NAMALWA (cell line): ENCODE measurements around the gene HOXA6.
A peak's percentile ranks its signal among the peaks of the same experiment; 100 is the strongest.

Experiments used
- DNase-seq: peaks from one replicate; pipeline ENCODE4 v3.0.0-alpha.2; 2015; ENCODE audit warnings: low spot score

The HOXA6 gene

DNA sequence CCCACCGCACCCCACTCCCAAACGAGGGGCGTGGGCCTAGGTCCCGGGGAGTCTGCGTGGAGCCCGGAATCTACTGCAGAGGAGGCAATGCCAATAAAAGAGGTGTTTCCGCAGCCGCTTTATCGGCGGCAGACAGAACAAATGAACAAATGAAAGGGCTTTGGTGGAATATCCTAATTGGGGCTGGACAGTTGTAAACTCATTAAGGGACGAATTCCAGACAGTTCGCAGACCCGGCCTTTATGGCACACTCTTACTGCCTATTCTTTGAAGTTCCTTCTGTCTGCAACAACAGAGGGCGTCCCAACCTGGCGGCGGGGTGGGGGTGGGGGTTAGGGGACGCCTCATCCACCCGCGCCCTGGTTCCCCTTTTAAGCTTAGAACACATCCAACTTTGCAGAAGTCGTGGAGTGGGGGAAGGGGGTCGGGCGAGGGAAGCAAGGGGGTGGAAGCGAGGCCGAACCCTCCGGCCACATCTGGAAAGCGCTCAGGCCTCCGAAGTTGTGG is 13.7 kb upstream of the HOXA6 start:
- no peak for DNase-seq

DNA sequence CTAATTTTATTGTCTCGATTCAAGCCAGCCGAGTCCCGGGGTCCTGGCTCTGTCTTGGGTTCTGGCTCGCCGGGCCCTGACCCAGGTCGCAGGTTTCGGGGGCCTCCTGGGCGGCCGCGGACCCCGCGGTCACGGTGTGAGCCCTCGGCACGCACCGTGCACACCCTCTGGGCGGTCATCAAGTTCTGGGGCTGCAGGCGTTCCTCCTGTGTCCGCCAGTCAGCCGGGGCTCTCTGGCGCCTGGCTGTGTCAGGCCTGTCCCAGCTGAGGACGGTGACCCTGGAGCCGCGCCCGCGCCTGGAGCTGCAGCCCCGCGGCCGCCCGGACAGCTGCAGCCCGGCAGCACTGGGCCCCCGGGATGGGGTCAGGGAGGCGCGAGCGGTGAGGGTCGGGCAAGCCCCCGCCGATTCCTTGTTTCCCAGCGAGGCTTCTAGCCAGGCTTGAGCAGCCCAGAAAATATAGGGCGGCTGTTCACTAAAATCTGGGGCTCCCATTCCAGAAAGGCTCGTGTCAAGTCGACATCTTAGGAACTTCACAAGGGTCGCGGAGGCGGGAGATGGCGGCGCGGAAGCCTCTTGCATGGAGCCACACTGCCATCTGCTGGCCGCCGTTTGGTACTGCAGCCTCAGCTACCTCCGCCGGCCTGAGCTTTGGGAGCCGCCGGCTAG is 13.1 kb upstream of the HOXA6 start:
- DNase-seq = peak; percentile 91

DNA sequence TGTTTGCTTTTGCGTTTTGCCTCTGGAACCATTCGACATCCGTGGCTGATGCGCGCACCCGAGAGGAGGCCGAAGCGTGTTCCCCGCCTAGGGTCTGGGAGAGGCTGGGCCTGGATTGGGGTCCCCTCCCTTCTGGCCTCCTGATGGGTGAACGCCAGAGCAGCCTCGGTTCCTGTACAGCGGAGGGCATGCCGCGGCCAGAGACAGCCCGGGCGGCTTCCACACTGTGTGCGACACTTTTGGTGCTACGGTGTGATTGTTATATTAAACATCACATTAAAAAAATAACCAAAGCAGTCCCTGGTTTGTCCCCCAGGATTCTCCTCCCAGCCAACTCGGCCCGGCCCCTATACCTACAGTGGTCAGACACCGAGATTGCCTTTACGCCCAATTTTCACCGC is 12.6 kb upstream of the HOXA6 start:
- no peak for DNase-seq

DNA sequence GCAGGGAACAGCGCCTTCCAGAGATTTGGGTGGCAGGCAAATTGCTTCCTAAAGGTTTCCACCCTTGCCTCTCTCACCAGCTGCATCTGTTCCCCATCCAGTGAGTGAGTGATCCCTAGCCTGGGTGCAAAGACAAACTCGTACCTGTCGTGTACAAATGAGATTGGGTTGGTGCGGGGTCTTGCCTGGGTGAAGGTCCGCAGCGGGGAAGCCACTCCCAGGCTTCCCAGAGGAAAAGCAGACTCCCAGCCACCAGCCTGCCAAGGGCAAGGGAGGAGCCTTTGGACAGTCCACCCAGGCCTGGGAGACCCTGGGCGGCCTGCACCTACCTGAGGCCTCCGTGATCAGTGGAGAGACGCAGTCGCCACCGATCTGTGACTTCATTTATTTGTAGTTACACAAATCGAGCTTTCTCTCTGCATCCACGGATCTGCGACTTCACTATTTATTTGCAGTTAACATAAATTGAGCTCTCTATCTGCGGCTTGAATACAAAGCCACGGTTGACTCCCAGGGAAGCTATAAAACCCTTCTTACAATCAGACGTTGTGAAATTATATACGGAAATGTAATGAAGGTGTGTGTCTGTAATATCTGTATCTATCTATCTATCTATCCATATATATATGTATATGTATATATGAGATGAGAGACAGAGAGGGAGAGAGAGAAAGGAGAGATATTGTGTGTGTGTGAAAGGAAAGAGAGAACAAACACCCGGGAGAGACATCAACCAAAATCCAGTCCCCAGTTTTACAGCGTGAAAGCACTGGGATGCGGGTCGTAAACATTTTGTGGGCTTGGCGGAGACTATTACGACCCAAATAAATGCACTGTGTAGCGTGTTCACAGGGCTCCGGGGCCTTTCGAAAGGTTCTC is 11.9 kb upstream of the HOXA6 start:
- no peak for DNase-seq

DNA sequence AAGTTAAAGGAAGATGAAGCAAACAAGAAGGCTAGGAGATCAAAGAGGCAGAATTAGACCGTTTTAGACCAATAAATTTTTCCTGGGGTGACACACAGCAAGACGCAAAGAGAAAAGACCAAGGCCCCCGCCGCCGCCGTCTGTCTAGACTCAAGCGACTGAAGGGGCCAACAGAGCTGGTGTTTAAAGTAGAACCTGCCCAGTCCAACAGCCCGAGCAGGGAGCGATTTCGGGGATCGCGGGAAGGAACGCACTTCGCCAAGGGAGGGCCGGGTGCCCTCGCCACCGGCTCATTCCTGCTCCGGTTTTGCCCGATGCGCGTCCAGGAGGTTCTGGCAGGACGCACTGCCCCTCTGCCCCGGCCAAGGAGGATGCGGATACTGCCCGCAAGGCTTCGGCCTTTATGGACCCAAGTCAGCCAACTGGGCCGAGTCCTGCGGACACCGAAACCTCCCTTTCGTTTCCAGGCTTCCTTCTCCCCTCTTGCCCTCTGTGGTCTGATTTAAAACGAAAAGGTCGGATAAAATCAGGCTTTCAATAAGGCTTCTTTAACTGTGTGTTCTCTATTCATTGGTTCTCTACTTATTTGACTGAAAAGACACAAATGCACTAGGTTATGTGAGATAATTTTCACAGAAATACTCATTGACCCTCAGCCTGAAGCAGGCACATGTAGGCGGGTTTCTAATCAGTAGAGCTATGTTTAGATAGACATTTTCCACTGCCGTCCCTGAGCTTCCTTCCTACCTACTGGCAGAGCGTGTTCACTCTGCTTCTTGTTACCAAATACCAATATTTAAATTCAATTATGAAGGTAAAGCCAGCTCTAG is 11.1 kb upstream of the HOXA6 start:
- DNase-seq = no peak

DNA sequence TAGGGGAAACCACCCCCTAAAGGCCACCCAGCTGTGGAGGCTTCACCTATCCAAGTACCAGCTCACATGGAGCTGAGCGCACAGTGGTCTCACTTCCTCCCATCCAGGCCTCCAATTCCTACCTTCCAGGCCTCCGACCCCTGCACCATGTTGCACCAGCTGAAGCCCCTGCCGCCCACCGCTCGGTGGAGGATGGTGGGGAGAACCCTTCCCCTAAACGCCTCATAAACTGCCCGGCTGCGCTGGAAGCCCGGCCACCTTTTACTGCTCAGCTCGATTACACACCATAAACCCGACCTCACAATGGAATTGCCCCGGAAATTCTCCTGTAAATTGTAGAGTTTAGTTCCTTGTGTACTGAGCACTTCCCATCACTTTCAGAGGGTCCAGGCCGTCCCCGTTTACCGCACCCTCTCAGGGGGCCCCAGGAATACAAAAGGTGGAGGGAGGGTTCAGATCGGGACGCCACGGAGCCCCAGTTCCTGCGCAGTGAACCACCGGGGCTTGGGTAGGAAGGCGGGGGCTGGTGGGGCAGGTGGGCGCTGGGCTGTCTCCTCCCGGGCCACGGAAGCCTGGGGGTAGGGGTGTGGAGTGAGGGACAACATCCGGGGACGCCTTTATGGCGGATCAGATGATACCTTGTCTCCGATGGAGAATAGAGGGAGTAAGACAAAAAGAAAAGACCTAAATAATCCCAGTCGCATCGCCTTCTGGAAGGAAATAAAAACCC is 10.3 kb upstream of the HOXA6 start:
- DNase-seq = no peak

DNA sequence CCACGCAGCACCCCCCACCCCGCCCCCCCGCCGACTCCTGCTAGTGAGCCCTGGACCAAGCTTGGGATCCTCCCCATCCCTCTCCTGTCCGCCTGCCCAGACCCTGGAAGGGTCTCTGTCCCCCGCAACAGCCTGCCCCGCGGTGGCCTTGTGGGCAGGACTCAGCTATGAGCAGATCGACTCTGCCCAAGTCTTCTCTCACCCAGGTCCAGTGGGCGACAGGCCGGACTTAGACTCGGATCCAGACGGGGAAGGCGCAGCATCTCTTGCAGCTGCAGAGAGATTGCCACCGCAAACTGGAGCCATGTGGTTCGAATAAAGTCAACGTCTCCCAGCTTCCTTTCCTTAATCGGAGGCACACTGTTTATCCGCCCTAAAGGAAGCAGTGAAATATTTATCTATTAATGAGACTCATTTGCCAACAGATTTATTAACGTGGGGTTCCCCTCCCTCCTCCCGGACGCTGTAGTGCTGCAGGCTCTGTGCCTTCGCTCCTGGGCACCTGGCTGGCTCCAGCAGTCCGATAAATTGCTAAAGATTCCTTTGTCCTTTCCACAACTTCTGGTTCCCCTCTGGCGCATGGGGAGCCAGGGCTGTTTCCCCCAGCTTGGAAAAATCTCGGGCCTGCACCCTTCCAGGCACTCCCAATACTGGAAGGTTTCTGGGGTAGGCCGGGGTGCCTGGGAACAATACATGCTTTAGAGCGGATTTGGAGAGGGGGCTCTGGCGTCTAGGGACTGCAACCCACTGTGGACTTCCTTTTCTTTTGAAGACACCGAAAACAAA is 9.5 kb upstream of the HOXA6 start:
- no peak for DNase-seq

DNA sequence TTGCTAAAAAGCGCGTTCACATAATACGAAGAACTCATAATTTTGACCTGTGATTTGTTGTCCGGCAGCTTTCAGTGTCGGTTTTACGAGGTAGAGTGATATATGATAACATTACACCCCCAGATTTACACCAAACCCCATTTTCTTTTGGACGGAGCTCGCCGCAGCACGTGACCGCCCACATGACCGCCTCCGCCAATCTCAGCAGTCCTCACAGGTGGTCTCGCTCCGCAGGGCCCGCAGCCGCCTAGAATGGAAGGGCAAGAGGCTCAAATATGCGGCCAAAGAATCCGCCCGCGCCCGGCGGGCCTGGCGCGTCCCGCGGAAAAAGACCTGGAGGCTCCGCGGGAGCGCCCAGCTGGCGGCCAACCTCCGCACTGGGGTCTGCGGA is 8.9 kb upstream of the HOXA6 start, which contains the start of gene HOXA7:
HOXA7 (minus strand) TSS at position 168 of the 391 bp plus-strand sequence; CDS start at position 38, 130 bp downstream.
- no peak for DNase-seq

DNA sequence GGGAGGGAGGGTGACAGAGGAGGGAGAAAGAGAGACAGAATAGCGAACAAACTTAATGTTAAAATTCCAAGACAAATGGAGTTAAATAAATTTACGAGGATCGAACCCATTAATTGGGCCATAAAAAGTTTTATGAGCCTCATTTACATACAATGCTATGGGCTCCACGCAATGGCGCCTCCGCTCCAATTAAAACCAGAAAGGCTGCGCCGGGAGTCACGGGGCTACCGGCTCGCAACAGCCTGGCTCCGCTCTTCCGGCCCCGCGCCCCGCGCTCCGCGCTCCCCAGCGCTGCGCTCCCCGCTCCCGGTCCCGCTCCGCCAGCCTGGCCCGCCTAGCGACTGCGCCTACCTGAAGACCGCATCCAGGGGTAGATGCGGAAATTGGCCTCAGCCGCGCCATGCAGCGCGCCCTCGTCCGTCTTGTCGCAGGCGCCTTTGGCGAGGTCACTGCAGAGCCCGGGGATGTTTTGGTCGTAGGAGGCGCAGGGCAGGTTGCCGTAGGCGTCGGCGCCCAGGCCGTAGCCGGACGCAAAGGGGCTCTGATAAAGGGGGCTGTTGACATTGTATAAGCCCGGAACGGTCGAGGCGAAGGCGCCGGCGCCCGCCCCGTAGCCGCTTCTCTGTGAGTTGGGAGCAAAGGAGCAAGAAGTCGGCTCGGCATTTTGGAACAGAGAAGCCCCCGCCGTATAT is 8.4 kb upstream of the HOXA6 start:
- DNase-seq = no peak

DNA sequence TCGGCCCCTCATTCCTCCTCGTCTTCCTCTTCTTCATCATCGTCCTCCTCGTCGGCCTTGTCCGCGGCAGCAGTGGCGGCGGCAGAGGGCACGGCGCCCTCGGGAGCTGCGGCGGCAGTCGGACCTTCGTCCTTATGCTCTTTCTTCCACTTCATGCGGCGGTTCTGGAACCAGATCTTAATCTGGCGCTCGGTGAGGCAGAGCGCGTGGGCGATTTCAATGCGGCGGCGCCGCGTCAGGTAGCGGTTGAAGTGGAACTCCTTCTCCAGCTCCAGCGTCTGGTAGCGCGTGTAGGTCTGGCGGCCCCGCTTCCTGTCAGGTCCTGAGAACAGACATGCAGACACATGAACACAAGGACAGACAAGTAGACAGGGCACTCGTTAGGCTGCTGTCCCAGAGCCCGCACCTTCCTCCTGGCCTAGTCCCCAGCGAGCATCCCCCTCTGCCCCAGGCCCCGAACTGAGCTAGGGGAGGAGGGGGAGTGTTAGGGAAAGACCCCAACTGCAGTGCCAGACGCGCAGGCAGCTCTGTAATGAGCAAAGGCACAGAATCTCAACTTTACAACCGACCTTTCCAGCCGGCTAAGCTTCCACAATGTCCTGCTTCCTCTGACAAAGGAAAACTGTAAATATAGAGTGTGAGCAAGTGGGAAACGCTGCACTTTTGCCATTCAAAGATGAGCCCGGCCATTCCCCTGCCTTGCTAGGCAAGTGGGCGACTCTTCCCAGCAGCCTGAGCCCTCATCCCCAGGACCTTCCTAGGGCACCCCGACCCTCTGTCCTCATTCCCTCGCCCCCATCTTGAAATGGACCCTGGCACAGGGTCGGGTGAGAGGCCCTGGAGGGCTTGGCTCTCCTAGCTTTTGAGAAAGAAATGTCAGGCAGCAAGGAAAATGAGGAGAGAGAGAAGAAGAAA is 7.6 kb upstream of the HOXA6 start:
- DNase-seq = no peak

DNA sequence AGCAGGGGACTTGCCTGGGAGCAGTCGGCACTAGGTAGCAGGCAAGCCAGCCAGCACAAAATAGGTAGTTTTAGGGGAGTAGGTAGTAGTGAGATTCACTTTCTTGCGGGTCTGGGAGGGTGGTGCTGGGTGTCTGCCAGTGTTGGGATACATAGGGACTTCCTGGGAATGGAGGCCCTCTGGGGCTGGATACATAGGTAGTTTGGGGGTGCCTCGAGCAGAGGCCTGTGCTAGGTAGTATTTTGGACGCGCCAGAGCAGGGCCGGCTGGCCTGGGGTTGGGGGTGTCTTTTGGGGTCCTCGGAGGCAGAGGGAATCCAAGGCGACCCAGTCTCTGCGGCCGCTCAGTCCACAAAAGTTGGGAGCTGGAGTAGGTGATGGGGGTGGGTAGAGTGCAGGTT is 6.8 kb upstream of the HOXA6 start:
- DNase-seq = no peak

DNA sequence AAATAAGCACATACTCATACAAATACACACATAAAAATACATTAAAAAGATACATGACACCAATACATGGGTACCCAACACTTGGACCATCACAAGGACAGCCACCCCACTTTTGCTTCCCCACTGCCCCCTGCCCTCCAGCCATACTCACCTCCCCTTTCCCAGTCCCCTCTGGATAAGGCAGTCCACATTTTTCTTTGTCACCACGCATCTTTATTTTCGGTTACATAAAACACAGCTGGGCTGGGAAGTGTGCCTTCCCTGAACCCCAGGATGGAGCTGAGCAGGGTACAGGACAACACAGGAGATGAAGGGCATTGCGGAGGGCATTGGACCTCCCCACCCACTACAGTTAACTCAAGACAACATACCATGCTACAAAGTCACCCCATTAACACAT is 6.0 kb upstream of the HOXA6 start:
- no peak for DNase-seq

DNA sequence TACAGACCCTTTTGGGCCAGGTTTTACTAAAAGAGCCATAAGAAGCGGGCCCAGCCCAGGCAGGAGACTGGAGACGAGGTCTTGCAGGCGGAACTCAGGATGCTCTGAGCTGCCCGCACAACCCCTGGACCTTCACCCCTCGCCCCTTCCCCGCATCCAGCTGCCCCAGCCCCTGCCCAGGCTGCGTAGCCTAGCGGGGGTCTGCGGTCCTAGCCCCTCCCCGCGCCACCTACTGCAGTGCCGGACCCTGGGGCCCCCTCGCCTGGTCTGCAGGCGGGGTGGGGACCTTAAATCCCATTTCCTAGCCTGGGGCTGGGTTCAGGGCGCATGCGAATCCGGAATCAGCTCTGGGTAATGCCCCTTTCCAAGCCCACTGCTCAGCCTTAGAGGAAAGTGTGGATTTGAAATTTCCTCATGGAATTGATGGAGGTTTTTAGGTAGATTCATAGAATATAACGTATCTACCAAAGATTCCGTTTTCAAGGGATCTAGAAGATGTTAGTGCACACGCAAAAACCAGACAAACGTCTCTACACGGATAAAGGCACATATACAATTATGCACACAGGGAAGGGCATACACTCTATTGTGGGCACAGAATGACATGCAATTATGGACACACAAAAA is 5.4 kb upstream of the HOXA6 start:
- DNase-seq = no peak

DNA sequence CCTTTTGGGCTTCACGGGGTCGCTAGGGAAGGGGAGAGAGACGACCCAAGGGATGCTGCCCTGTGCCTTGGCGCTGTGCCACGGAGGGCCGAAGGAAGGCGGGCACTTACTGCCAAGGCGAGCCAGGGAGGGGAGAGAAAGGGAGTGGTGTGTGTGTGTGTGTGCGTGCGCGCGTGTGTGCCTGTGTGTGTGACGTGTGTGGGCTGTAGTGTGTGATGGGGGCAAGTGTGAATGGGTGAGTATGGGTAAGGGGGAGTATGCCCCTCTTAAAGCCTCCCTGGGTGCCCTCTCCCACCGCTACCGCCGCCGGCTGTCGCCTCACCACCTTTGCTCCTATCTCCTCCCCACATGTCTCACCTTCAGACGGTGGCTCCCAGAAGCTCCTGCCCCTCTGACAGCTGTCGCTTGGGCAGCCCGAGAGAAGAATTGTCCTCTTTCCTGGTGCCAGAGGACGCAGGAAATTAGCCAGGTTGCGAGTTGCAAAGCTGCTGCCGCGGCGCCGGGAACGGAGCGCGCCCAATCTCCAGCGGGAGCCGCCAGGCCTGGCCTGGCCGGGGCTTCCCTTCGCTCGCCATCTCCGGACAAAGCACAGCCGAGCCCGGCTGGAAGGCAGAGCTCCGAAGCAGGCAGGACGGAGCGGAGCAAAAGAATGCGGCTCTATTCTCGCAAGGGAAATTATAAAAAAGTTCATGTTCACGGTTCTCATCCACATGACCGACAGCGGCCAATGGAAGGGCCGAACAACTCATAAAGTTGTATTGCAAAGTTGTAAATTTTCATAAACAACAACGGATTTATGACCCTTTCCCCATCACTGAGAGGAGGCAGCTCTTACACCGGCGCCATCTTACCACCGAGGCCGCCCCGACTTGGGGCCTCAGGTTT is 4.6 kb upstream of the HOXA6 start, which contains the start of gene HOXA3:
HOXA3 (minus strand) TSS at position 653 of the 885 bp plus-strand sequence. CDS start 41,943 bp downstream, outside the sequence.
- no peak for DNase-seq

DNA sequence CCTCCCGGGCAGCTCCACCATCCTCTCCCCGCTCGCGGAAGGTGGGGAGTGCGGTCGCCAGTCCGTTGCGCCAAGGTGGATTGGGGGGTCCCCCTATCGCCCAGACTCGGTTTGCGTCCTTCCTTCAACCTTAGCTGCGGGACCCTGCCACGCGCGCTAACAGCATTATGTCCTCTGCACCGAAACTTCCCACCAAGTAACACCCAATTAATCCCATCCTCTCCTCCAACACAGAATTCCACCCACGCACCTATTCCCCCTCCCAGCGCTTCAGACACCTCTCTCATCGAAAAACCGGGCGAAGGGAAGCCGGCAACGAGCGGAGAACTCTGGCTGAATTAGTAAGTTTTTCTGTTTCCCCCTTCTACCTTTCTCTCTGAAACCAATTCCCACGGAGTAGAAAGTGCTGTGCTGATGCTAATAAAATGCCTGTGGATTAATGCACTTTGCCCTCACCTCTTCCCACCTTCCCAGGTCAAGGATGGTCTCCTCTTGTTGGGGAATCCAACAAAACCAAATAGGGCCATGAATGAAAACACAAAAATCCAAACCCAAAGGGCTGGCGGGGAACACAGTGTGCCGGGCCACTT is 3.9 kb upstream of the HOXA6 start:
- DNase-seq = no peak

DNA sequence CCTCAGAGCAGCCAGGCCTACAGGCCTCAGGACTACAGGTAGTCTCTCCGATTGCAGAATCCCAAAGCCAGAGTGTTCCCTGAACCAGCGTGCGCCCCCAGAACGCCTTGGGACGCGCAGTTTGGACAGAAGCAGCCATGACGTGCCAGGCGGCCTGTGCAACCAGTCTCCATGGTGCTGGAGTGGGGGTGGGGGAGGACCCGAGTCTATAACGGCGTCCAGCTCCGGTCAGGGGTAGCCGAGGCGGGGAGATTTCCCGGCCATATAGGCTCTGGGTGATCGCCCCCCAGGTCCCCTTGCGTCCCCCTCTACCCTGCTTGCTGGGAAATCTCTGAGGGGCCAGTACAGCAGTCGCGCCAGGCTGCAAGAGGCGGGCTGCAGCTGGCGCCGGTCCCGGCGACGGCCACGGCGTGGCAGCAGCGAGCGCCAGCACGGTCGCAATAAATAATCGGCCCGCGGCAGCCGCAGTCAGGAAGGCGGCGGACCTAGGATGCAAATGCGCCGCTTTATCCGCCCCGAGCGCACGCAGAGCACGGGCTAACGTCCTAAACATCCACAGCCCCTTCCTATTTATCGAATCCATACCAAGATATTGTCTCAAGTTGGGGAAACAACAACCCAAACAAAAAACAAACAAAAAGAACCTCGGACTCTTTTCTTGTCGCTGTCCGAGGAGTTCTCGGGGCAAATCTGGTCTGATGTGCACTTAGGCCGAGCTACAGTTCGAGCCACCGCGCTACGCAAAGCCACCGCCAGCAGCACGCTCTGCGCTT is 3.2 kb upstream of the HOXA6 start:
- peak; percentile 91 for DNase-seq
